Prostate gland (tissue), 2 donors: ENCODE data around the gene CCDC134. TPM values are rescaled to one million over a fixed set of nuclear protein-coding genes. Genes with fewer than 3 reads are reported as not detected.

Experiments
- DNase-seq: peaks from one replicate; pipeline ENCODE4 v3.0.0-alpha.2; 2019; ENCODE audit warnings: low spot score
- H3K27ac ChIP-seq, 2 donors: fragments of 200-600 bp; sonication (generic); 2 replicates each; pipeline ENCODE4 v1.5.1; 2017 to 2019
- H3K27me3 ChIP-seq: fragments of 200-600 bp; sonication (generic); replicated peaks from 2 replicates; pipeline ENCODE4 v1.5.1; 2019; ENCODE audit not compliant: insufficient read depth
- H3K36me3 ChIP-seq, 2 donors: fragments of 200-600 bp; sonication (generic); 1 replicate in 1 of 2; 2 replicates in 1 of 2; pipeline versions ENCODE4 v1.5.1 to v1.8.1; 2017 to 2019
- H3K4me1 ChIP-seq: fragments of 200-600 bp; sonication (generic); replicated peaks from 2 replicates; pipeline ENCODE4 v1.5.1; 2019
- H3K4me3 ChIP-seq, 2 donors: fragments of 200-600 bp; sonication (generic); 2 replicates each; pipeline ENCODE4 v1.5.1; 2017 to 2019
- H3K9me3 ChIP-seq: fragments of 200-600 bp; sonication (generic); 2 replicates; pipeline ENCODE4 v1.5.1; 2017
- POLR2A ChIP-seq: fragments of 450-650 bp; IDR thresholded peaks from one replicate; pipeline ENCODE4 v1.6.1; 2016; ENCODE audit warnings: antibody characterized with exemption, mild to moderate bottlenecking
- POLR2AphosphoS5 ChIP-seq: sonication (generic); formaldehyde crosslinking; IDR thresholded peaks from one replicate; pipeline ENCODE4 v1.6.1; 2017; ENCODE audit warnings: antibody characterized with exemption
- WGBS: methylation state at CpG from one replicate; pipeline ENCODE4 v1.1.5; 2018; 5-methylcytosine and 5-hydroxymethylcytosine counted together
- intact Hi-C: fragments of 100-400 bp; cut with DNase I; formaldehyde crosslinking; loops from one replicate; pipeline ENCODE4 v1.14.2; 2022
- total RNA-seq, 2 donors: library from RNA; depleted of rRNA; stranded (reverse); fragments of >200 nt; gene quantifications; one replicate each; pipeline ENCODE4 v1.1.0, GENCODE V29; 2016
- TF ChIP-seq, protein P1 (sequence below), 4 experiments: fragments of 200-600 bp in 2 of 4; fragments of 450-650 bp in 2 of 4; sonication (generic) in 2 of 4; IDR thresholded peaks; 1 replicate in 3 of 4; 2 replicates in 1 of 4; pipeline ENCODE4 v1.5.1; 2016 to 2019; ENCODE audit warnings: antibody characterized with exemption in 4 of 4, mild to moderate bottlenecking in 2 of 4, moderate library complexity in 2 of 4

CCDC134 gene
- total RNA-seq, 2 donors from 2014 or later = 12.0 to 20.7 TPM

DNA sequence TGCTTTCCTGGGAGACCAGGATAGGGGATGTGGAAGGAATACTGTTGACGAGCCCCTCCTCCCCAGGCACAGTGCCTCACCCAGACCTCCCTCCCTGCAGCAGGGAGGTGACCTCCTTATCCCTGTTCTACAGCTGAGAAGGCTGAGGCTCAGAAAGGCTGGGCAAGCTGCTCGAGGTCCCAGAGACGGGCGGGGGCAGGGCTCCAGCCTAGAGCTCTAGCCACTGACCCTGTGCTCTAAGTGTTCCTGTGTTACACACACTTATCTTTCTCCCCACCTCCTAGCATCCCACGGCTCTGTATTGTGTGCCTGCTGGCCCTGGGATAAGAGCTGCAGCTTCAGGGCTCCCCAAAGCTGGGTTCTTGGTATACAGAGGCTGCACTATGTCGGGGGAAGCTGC is 7.9 kb downstream of the CCDC134 start:
- intact Hi-C loops = no loop called here
- no peaks in the 10 kb centered on the region for H3K4me1 ChIP-seq
- no peaks in the 10 kb centered on the region for H3K9me3 ChIP-seq
- no peaks in the 10 kb centered on the region for H3K27me3 ChIP-seq
- 85% methylated on average over 6 of the region's 6 CpGs for WGBS
- DNase-seq = no peak
- TF ChIP-seq POLR2A = no peak
- TF ChIP-seq POLR2AphosphoS5 = no peak
- TF ChIP-seq, protein P1, sequence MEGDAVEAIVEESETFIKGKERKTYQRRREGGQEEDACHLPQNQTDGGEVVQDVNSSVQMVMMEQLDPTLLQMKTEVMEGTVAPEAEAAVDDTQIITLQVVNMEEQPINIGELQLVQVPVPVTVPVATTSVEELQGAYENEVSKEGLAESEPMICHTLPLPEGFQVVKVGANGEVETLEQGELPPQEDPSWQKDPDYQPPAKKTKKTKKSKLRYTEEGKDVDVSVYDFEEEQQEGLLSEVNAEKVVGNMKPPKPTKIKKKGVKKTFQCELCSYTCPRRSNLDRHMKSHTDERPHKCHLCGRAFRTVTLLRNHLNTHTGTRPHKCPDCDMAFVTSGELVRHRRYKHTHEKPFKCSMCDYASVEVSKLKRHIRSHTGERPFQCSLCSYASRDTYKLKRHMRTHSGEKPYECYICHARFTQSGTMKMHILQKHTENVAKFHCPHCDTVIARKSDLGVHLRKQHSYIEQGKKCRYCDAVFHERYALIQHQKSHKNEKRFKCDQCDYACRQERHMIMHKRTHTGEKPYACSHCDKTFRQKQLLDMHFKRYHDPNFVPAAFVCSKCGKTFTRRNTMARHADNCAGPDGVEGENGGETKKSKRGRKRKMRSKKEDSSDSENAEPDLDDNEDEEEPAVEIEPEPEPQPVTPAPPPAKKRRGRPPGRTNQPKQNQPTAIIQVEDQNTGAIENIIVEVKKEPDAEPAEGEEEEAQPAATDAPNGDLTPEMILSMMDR (IDR thresholded peaks at IDR 0.05) = no peak
- H3K27ac ChIP-seq = no peak overlapping the region
- H3K4me3 ChIP-seq = no peak overlapping the region
- no peaks in the 10 kb centered on the region for H3K36me3 ChIP-seq

DNA sequence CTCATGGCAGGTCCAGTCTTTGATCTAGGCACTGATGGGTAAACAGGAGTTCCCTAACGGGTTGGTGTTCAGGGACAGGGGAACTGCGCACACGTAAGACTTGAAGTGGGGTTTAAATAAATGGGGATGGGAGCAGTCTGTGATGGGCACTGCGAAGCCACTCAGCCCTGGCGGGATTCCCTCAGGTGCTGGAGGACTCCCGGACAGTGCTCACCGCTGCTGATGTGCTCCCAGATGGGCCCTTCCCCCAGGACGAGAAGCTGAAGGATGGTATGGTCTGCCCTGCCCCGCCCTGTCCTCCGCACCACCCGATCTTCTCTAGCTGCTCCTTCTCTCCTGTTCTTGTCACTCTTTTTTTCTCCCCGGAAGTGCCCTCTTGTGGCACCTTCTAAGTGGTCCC is 9.5 kb downstream of the CCDC134 start:
- WGBS = 91% methylated on average over 12 of the region's 12 CpGs
- Histone ChIP-seq H3K9me3 (no peaks in the 10 kb centered on the region), H3K4me3 (no peak overlapping the region), H3K27me3 (no peaks in the 10 kb centered on the region), H3K36me3 (no peaks in the 10 kb centered on the region), H3K27ac (no peak overlapping the region), H3K4me1 (no peaks in the 10 kb centered on the region)
- DNase-seq = no peak
- intact Hi-C loops = no loop called here
- TF ChIP-seq, protein P1 (IDR thresholded peaks at IDR 0.05) = no peak
- no peak for TF ChIP-seq POLR2A
- TF ChIP-seq POLR2AphosphoS5 = no peak

DNA sequence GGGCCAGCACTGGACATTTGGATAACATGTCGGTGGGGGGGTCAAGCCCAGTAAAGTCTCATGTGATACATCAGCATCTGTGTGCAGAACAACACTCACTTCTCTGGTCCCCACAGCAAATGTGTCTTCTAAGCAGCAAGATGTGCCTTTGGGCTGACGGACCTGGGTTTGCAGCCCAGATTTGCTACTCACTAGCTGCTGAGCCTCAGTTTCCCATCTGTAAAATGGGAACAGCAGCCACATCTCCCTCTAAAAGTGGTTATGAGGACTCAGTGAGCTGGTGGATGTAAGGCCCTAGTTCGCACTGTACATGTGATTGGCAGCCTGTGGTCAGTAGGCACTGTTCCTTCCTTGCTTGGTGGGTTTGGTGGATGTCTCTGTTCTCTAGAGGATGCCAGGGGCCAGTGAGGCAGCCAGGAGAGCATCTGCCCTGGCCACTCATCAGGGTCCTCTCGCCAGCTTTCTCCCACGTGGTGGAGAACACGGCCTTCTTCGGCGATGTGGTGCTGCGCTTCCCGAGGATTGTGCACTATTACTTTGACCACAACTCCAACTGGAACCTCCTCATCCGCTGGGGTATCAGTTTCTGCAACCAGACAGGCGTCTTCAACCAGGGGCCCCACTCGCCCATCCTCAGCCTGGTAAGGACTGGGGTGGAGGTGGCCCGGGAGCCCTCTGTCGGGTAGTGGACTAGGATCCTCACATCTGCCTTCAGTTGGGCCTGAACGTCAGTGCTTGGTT is 12.5 kb downstream of the CCDC134 start:
- Histone ChIP-seq H3K27me3 (no peaks in the 10 kb centered on the region), H3K36me3 (no peaks in the 10 kb centered on the region), H3K4me1 (no peaks in the 10 kb centered on the region), H3K9me3 (no peaks in the 10 kb centered on the region), H3K4me3 (no peak overlapping the region), H3K27ac (no peak overlapping the region)
- TF ChIP-seq POLR2AphosphoS5 (no peak), POLR2A (no peak)
- TF ChIP-seq, protein P1 (IDR thresholded peaks at IDR 0.05) = no peak
- intact Hi-C loops = no loop called here
- DNase-seq = no peak
- WGBS = 94% methylated on average over 16 of the region's 16 CpGs

DNA sequence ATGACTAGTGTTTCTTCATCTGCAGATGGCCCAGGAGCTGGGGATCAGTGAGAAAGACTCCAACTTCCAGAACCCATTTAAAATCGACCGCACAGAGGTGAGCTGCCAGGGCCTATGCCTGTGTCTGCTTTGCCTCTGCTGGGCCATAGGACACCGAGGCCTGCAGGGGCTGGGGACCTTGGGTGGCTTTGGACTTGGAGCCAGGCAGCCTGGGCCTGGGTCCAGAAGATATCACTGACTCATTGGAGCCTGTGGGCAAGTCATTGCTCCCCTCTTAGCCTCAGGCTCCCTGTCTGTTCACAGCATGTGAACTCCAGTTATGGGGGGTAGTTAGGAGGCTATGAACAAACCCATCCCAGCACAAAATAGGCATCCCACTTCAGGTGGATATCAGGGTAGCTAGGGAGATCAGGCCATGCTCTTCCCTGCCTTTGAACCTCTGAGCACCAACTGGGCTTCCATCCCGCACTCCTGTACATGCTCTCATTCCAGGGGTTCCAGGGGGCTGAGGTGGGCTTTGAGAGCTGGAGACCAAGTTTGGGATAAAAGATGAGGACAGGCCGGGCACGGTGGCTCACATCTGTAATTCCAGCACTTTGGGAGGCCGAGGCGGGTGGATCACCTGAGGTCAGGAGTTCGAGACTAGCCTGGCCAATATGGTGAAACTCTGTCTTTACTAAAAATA is 13.4 kb downstream of the CCDC134 start:
- no peak for TF ChIP-seq POLR2AphosphoS5
- no peak for TF ChIP-seq POLR2A
- TF ChIP-seq, protein P1 (IDR thresholded peaks at IDR 0.05) = no peak
- WGBS = 97% methylated on average over 9 of the region's 9 CpGs
- Histone ChIP-seq H3K4me3 (no peak overlapping the region), H3K27me3 (no peaks in the 10 kb centered on the region), H3K27ac (no peak overlapping the region), H3K4me1 (no peaks in the 10 kb centered on the region), H3K9me3 (no peaks in the 10 kb centered on the region), H3K36me3 (no peaks in the 10 kb centered on the region)
- intact Hi-C loops = no loop called here
- no peak for DNase-seq

DNA sequence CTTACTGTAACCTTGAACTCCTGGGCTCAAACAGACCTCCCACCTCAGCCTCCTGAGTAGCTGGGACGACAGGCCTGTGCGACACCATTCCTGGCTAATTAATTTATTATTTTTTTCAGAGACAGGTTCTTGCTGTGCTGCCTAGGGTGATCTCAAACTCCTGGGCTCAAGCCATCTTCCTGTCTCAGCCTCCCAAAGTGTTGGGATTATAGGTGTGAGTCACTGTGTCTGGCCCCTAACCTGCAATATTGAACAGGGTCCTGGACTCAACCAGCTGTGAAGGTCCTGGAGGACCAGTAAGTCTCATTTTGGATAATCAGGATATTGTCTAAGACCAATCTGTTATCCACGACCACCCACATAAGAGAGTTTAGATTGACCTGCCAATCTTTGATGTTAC is 15.2 kb downstream of the CCDC134 start:
- no peaks in the 10 kb centered on the region for H3K4me1 ChIP-seq
- H3K9me3 ChIP-seq = no peaks in the 10 kb centered on the region
- WGBS = 81% methylated on average over 3 of the region's 3 CpGs
- no peak overlapping the region for H3K4me3 ChIP-seq
- no peak for DNase-seq
- TF ChIP-seq, protein P1 (IDR thresholded peaks at IDR 0.05) = no peak
- TF ChIP-seq POLR2A = no peak
- TF ChIP-seq POLR2AphosphoS5 = no peak
- H3K36me3 ChIP-seq = no peaks in the 10 kb centered on the region
- intact Hi-C loops = no loop called here
- H3K27me3 ChIP-seq = no peaks in the 10 kb centered on the region
- no peak overlapping the region for H3K27ac ChIP-seq
